ENCODE results near the gene SPSB1.

GRCh38 chr1:9293533-9294404 is 1.1 kb downstream of the SPSB1 start:
- TF ChIP-seq CTCF (conservative IDR thresholded peaks at IDR 0.05; ENCODE audit: low read depth in 2 of 2) (no peak), REST (IDR thresholded peaks at IDR 0.05; ENCODE audit: unreplicated experiment) (no peak), POLR2AphosphoS5 (IDR thresholded peaks at IDR 0.05; ENCODE audit: low read depth) (no peak), ZNF114 (CRISPR knock-in tag; IDR thresholded peaks at IDR 0.05) (no peak)

Measured in GM23338 (cell line).